AG10803 (cell line): ENCODE results near the gene LTBP3.

Experiments
- DNase-seq: peaks from one replicate; pipeline ENCODE4 v3.0.0; 2010; ENCODE audit warnings: low read depth
- H3K4me3 ChIP-seq: 2 replicates; pipeline ENCODE4 v1.5.1; 2011; ENCODE audit warnings: mild to moderate bottlenecking, low read length, control low read depth
- CTCF ChIP-seq: conservative IDR thresholded peaks from 2 replicates; pipeline ENCODE4 v1.5.1; 2011; ENCODE audit warnings: mild to moderate bottlenecking, low read length, control low read depth, inconsistent platforms

The LTBP3 gene

GRCh38 chr11:65596520-65596919, 38.4 kb upstream of the LTBP3 start:
- no peak overlapping the region for H3K4me3 ChIP-seq
- no peak for DNase-seq
- no peak for TF ChIP-seq CTCF

- no peak for DNase-seq
- no peak within 1 kb of the TSS for H3K4me3 ChIP-seq
- no peak for TF ChIP-seq CTCF
Observed at GRCh38 chr11:65595543-65596281, 37.6 kb upstream of the LTBP3 start, which contains the start of gene KCNK7. KCNK7 (minus strand) TSS chr11:65595800; CDS start chr11:65595772, 28 bp downstream.

GRCh38 chr11:65595131-65595530, 37.0 kb upstream of the LTBP3 start:
- no peak for TF ChIP-seq CTCF
- no peak overlapping the region for H3K4me3 ChIP-seq
- no peak for DNase-seq

GRCh38 chr11:65593518-65594414, 35.6 kb upstream of the LTBP3 start:
- no peak for DNase-seq
- peak; percentile 70 for TF ChIP-seq CTCF
- no peak overlapping the region for H3K4me3 ChIP-seq

- H3K4me3 ChIP-seq = no peak overlapping the region
- no peak for TF ChIP-seq CTCF
Observed at GRCh38 chr11:65592858-65593517, 34.8 kb upstream of the LTBP3 start.

GRCh38 chr11:65591939-65592857, 34.0 kb upstream of the LTBP3 start:
- TF ChIP-seq CTCF = no peak
- H3K4me3 ChIP-seq = no peak overlapping the region
- no peak for DNase-seq

More at GRCh38 chr11:65592858-65593517, 34.8 kb upstream of the LTBP3 start:
- no peak for DNase-seq
